ENCODE measurements around the gene ADGRE3.

ADGRE3 gene

DNA sequence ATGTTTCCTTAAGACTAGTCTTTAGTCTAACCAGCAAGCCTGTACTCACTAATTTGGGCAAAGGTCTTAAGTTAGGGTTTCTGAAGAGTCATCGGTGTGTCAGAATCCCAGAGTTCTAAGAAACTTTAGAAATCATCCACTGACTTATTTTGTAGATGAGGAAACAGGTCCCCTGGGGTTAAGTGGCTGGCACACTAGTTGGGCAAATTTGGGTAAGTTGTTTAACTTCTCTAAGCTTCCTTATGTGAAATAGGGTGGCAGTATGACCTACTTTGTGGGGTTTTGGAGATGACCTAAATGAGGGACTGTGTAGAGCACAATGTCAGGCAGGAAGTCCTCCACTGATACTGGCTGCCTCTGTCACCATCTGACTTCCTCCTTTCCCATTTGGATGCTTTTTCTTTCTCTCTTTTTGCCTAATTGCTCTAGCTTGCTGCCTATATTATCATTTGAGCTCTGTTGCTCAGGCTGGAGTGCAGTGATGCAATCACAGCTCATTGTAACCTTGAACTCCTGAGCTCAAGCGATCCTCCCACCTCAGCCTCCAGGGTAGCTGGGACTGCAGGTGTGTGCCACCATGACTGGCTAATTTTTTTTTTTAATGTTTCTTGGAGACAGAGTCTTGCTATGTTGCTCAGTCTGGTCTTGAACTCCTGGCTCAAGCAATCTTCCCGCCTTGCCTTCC, 2.3 kb downstream of the ADGRE3 start:
- H3K4me3 ChIP-seq (ENCODE audit: control insufficient read depth, low read depth, low read length), result no peak overlapping the region
- TF ChIP-seq CTCF (IDR thresholded peaks at IDR 0.05; ENCODE audit: control insufficient read depth, insufficient read depth, low read depth, low read length, missing control alignments), result no peak
- DNase-seq (ENCODE audit: low read depth), result no peak

- H3K4me3 ChIP-seq (ENCODE audit: control insufficient read depth, low read depth, low read length), result no peak overlapping the region
- TF ChIP-seq CTCF (IDR thresholded peaks at IDR 0.05; ENCODE audit: control insufficient read depth, insufficient read depth, low read depth, low read length, missing control alignments), result no peak
- no peak for DNase-seq (ENCODE audit: low read depth)
Observed at GRCh38 chr19:14670408-14670807, 4.2 kb downstream of the ADGRE3 start.

GRCh38 chr19:14669940-14670339, 4.7 kb downstream of the ADGRE3 start:
- DNase-seq (ENCODE audit: low read depth), result no peak
- no peak for TF ChIP-seq CTCF (IDR thresholded peaks at IDR 0.05; ENCODE audit: control insufficient read depth, insufficient read depth, low read depth, low read length, missing control alignments)
- no peak overlapping the region for H3K4me3 ChIP-seq (ENCODE audit: control insufficient read depth, low read depth, low read length)

DNA sequence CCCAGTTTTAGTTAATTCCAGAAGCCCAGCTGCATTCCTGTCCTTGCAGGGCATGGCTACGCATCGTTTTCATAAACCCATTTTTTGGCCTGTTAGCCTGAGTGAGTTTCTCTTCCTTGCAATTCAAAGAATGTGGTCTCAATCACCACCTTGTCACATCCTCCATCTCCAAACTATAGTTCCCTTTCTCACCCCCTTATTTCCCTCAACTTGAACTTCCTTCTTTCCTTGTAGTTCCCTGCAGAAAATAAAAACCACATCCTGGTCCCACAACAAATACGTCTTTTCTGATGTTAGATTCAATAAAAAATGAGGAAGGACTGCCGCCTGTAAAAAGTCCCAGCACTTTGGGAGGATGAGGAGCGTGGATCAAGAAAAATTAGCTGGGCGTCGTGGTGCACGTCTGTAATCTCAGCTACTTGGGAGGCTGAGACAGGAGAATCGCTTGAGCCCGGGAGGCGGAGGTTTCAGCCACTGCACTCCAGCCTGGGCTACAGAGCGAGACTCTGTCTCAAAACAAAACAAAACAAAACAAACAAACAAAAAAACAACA, 13.2 kb downstream of the ADGRE3 start:
- no peak for DNase-seq (ENCODE audit: low read depth)
- no peak overlapping the region for H3K4me3 ChIP-seq (ENCODE audit: control insufficient read depth, low read depth, low read length)
- no peak for TF ChIP-seq CTCF (IDR thresholded peaks at IDR 0.05; ENCODE audit: control insufficient read depth, insufficient read depth, low read depth, low read length, missing control alignments)

GRCh38 chr19:14659874-14660489, 14.7 kb downstream of the ADGRE3 start:
- DNase-seq (ENCODE audit: low read depth), result no peak
- no peak overlapping the region for H3K4me3 ChIP-seq (ENCODE audit: control insufficient read depth, low read depth, low read length)
- no peak for TF ChIP-seq CTCF (IDR thresholded peaks at IDR 0.05; ENCODE audit: control insufficient read depth, insufficient read depth, low read depth, low read length, missing control alignments)

- no peak overlapping the region for H3K4me3 ChIP-seq (ENCODE audit: control insufficient read depth, low read depth, low read length)
- no peak for DNase-seq (ENCODE audit: low read depth)
- TF ChIP-seq CTCF (IDR thresholded peaks at IDR 0.05; ENCODE audit: control insufficient read depth, insufficient read depth, low read depth, low read length, missing control alignments), result no peak
Observed at GRCh38 chr19:14655726-14656125, 18.9 kb downstream of the ADGRE3 start.

Measured in AG09309 (cell line).